CD4-positive, alpha-beta T cell treated with Interleukin-15 for 4 hours (primary cell): ENCODE data around the gene ZNF527.
"Not testable (repeated sequence)": the region's sequence is repeated elsewhere in the genome, so short reads cannot be mapped to it uniquely, and the experiment has no call there.

ENCODE experiments used
- DNase-seq: peaks from one replicate; pipeline ENCODE4 v3.0.0-alpha.2; 2020; ENCODE audit warnings: low spot score

ZNF527 gene

GRCh38 chr19:37370880-37371661 lies at the start of gene ZNF527:
Gene ZNF527, plus strand, starts transcription at chr19:37371099. Its CDS starts 3,100 bp downstream, at chr19:37374199.
- peak; percentile 97 for DNase-seq

- DNase-seq = no peak
These were observed 41.2 kb upstream of the ZNF527 start for GRCh38 chr19:37329686-37330085.

- DNase-seq = no peak
These were observed 38.1 kb upstream of the ZNF527 start for GRCh38 chr19:37332839-37333238.

- no peak for DNase-seq
These were observed 37.4 kb upstream of the ZNF527 start for GRCh38 chr19:37333457-37333856.

- DNase-seq = peak; percentile 87
These were observed 36.5 kb upstream of the ZNF527 start for GRCh38 chr19:37334179-37335071.

GRCh38 chr19:37342753-37343152 lies 28.1 kb upstream of the ZNF527 start:
- DNase-seq = no peak

GRCh38 chr19:37346091-37346490 lies 24.8 kb upstream of the ZNF527 start:
- DNase-seq = no peak

GRCh38 chr19:37348060-37348459 lies 22.8 kb upstream of the ZNF527 start:
- no peak for DNase-seq

GRCh38 chr19:37353968-37354367 lies 16.9 kb upstream of the ZNF527 start:
- no peak for DNase-seq

- no peak for DNase-seq
These were observed 15.0 kb upstream of the ZNF527 start for GRCh38 chr19:37355901-37356300.

- no peak for DNase-seq
These were observed 8.9 kb upstream of the ZNF527 start for GRCh38 chr19:37361994-37362393.

GRCh38 chr19:37362733-37363132 lies 8.2 kb upstream of the ZNF527 start:
- no peak for DNase-seq

- not testable (repeated sequence) for DNase-seq
These were observed 466 bp upstream of the ZNF527 start for GRCh38 chr19:37370386-37370879.

- DNase-seq = no peak
These were observed 18.3 kb downstream of the ZNF527 start for GRCh38 chr19:37389234-37389633.

- DNase-seq = not testable (repeated sequence)
These were observed 20.5 kb downstream of the ZNF527 start for GRCh38 chr19:37391399-37391798.

GRCh38 chr19:37401078-37401477 lies 30.2 kb downstream of the ZNF527 start:
- DNase-seq = no peak

GRCh38 chr19:37403403-37403802 lies 32.5 kb downstream of the ZNF527 start:
- DNase-seq = no peak

GRCh38 chr19:37406140-37406846 lies 35.4 kb downstream of the ZNF527 start:
- DNase-seq = not testable (repeated sequence)

GRCh38 chr19:37412700-37413099 lies 41.8 kb downstream of the ZNF527 start:
- DNase-seq = no peak

- DNase-seq = no peak
These were observed 42.6 kb downstream of the ZNF527 start for GRCh38 chr19:37413313-37414084.
